ENCODE results near the gene VWA3B.

Gene VWA3B

DNA sequence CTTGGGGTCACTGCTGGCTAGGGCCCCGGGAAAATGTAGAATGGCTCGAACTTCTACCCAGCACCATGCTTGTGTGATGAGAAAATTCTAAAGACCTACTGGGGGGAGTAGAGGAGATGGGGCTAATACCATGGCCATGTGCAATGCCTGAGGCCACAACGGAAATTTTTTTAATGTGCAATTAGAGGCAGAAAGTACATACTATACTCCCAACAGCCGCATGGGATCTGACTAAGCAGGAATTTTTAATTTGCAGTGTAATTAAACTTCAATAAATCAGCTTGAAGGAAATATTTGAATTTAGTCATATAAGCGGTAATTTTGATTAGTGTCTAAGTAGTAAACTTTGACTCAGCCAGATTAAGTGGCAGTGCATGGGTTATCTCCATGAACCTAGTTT lies 206.1 kb downstream of the VWA3B start:
- H3K4me3 ChIP-seq (ENCODE audit: low read depth, low read length), result no peak overlapping the region
- TF ChIP-seq, protein P1, sequence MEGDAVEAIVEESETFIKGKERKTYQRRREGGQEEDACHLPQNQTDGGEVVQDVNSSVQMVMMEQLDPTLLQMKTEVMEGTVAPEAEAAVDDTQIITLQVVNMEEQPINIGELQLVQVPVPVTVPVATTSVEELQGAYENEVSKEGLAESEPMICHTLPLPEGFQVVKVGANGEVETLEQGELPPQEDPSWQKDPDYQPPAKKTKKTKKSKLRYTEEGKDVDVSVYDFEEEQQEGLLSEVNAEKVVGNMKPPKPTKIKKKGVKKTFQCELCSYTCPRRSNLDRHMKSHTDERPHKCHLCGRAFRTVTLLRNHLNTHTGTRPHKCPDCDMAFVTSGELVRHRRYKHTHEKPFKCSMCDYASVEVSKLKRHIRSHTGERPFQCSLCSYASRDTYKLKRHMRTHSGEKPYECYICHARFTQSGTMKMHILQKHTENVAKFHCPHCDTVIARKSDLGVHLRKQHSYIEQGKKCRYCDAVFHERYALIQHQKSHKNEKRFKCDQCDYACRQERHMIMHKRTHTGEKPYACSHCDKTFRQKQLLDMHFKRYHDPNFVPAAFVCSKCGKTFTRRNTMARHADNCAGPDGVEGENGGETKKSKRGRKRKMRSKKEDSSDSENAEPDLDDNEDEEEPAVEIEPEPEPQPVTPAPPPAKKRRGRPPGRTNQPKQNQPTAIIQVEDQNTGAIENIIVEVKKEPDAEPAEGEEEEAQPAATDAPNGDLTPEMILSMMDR (IDR thresholded peaks at IDR 0.05; ENCODE audit: low read depth, low read length), result no peak

DNA sequence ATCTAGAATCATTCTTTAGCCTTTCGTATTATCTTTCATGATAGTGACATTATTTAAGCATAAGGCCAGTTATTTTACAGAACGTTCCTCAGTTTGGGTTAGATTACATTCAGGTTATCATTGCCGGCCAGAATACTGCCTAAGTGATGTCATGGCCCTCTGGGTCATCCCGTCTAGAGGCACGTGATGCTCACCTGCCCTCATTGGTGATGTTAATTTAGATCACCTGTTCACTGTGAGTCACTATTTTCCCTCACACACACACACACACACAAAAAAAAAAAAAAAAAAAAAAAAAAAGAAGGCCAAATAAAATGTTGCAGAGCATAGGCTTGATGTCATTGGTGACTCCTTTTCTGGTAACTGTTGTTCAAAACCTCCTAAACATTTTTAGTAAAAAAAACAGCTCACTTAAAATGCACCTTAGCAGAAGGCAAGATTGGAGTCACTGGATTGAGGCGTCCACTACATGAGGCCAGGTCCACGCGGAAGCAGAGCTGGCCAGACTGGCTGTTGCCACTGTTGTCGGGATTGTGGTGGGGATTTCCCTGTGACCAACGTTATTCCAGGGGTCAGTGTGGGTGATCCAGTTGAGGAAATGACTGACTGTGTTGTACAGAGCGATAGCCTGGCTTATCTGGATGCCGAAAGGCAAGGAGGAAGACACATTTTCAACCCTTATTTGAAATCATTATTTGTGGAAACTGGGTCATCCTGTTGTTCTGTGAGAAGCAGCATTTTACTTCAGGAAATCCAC lies 207.1 kb downstream of the VWA3B start:
- TF ChIP-seq, protein P1 (IDR thresholded peaks at IDR 0.05; ENCODE audit: low read depth, low read length), result no peak
- H3K4me3 ChIP-seq (ENCODE audit: low read depth, low read length), result no peak overlapping the region

DNA sequence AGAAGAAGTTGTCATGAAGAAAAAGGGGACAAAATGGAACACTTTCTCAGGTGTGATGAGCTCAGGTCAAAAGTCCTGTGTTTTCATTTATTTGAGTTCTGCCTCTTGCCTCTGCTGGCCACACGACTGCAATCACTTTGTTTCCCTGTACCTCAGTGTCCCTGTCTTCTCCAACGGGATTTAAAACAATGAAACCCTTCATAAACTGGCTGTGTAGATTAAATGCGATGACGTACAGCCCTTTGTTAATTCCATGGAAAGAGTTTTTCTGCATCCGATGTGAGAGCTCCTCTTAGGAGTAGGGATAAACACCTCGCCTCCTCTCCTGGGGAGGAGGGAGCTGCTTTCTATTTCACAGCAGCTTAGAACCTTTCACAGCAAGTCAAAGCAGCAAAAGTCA lies 207.7 kb downstream of the VWA3B start:
- TF ChIP-seq, protein P1 (IDR thresholded peaks at IDR 0.05; ENCODE audit: low read depth, low read length), result no peak
- H3K4me3 ChIP-seq (ENCODE audit: low read depth, low read length), result no peak overlapping the region

DNA sequence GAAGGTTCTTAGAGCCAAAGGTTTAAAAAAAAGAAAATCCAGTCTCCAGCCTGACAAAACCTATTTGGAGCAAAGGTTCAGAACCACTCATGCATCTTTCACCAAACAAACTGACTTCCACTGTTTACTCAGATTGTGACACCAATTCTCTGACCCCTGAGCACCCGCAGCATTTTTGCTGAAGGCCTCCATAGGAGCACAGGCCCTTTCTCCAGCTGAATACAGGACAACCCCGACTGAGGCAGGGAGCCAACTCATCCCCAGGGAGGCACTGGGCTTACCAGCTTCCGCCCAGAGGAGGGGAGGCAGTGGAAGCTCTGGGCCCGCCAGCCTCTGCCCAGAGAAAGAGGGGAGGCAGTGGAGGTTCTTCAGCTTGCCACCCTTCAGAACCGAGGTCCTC lies 208.3 kb downstream of the VWA3B start:
- TF ChIP-seq, protein P1 (IDR thresholded peaks at IDR 0.05; ENCODE audit: low read depth, low read length), result no peak
- no peak overlapping the region for H3K4me3 ChIP-seq (ENCODE audit: low read depth, low read length)

DNA sequence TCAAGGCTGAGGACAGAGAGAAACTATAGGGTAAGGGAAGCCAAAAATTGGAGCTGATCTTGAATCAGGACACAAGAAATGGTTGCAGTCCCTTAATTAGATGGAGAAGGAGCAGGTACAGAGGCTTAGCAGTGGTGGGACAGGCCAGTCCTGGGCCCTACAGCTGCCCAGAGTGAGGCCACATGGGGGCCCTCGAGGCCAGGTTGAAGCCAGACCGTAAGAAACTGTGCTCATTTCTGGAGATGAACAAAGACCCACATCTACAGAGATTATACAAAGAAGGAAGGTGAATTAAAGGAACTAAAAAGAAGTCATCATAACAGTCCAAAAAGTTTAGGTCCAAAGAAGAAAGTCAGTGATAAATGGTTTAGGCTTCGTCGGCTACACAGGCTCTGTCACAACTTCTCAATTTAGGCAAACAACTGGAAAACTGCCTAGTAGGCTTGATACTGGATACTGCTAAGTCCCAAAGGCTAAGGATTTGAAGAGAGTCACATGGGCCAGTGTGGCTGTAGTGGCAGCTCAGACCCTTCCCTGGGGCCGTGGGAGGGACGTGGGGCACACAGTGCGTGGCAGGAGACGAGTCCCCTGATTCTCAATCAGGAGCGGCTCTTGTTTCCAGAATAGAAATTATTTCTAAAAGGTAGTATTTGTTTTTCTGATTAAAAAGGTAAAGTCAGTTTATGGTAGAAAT lies 208.9 kb downstream of the VWA3B start:
- no peak overlapping the region for H3K4me3 ChIP-seq (ENCODE audit: low read depth, low read length)
- TF ChIP-seq, protein P1 (IDR thresholded peaks at IDR 0.05; ENCODE audit: low read depth, low read length), result peak; percentile 24; the same call in 1 of the 2 replicates

DNA sequence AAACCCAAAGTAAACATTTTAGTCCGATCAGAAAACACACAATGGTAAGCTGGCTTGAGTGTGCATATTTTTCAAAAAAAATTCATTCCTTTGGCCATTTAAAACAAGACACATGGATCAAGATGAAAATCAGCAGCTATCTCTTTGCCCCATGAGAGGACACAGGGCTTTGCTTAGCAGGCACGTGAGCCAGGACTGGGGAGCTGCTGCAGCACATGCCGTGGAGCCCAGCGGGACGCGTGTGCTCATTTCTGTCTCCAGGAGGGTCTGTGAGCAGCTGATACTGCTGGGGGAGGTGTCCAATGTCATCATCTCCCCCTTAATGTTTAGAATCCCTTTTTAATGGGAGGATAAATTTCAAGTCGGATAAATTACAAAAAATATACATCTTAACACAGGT lies 209.5 kb downstream of the VWA3B start:
- H3K4me3 ChIP-seq (ENCODE audit: low read depth, low read length), result no peak overlapping the region
- TF ChIP-seq, protein P1 (IDR thresholded peaks at IDR 0.05; ENCODE audit: low read depth, low read length), result no peak
